GM18868 (cell line): ENCODE measurements around the gene EPX.

Source experiments
- ATAC-seq: cut with Tn5 transposase; IDR thresholded peaks from one replicate; pipeline ENCODE4 v1.9.1; 2021; ENCODE audit warnings: mild to moderate bottlenecking, moderate library complexity; ENCODE audit not compliant: unreplicated experiment

The EPX gene

GRCh38 chr17:58249270-58250133 lies 57.0 kb downstream of the EPX start:
- ATAC-seq = peak; percentile 70

DNA sequence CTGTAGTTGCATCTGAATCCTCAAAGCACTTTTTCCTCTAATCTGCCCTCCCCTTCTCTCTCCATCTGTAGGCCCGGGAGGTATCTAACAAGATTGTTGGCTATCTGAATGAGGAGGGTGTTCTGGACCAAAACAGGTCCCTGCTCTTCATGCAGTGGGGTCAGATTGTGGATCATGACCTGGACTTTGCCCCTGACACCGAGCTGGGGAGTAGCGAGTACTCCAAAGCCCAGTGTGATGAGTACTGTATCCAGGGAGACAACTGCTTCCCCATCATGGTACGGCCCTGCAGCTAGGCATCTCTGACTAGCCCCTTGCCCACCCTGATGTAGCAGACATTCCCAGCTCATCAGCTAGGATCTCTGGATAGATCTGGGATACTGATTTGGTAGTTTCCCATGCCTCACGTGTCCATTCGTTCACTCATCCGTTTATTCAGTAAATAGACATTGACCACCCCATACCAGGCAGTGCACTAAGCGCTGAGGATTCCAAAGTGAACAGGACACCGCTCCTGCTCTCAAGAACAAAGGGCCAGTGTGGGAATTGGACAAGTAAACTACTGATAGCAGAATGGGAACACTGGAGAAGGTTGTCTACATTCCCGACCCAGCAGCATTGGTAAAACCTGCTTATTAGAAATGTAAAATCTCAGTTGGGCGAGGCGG lies 58.0 kb downstream of the EPX start:
- no peak for ATAC-seq

DNA sequence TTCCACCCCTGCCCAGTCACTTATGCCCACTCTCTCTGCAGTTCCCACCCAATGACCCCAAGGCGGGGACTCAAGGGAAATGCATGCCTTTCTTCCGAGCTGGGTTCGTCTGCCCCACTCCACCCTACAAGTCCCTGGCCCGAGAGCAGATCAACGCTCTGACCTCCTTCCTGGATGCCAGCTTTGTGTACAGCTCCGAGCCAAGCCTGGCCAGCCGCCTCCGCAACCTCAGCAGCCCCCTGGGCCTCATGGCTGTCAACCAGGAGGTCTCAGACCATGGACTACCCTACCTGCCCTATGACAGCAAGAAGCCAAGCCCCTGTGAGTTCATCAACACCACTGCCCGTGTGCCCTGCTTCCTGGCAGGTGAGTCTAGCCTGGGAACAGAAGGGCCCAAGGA lies 59.6 kb downstream of the EPX start:
- no peak for ATAC-seq

GRCh38 chr17:58253082-58253481 lies 60.6 kb downstream of the EPX start:
- no peak for ATAC-seq
